ENCODE data around the gene STAG1.

GRCh38 chr3:136296960-136297359 lies 455.2 kb downstream of the STAG1 start:
- TF ChIP-seq TAF1 (IDR thresholded peaks at IDR 0.05; ENCODE audit: low read depth, low read length) (no peak), POLR2A (IDR thresholded peaks at IDR 0.05; ENCODE audit: low read depth, low read length) (no peak), POLR2AphosphoS5 (IDR thresholded peaks at IDR 0.05; ENCODE audit: low read depth, low read length) (no peak)

All from GM12891 (cell line).